Endothelial cell of hepatic sinusoid (primary cell): Measurements from ENCODE around the gene SORCS2.
"Not testable (repeated sequence)": the region's sequence is repeated elsewhere in the genome, so short reads cannot be mapped to it uniquely, and the experiment has no call there.

ENCODE experiments used
- in situ Hi-C: cut with HindIII; loops from 2 replicates; pipeline ENCODE4 v1.10.0; 2017; ENCODE audit warnings: low sequenced_read_pairs

SORCS2 gene

DNA sequence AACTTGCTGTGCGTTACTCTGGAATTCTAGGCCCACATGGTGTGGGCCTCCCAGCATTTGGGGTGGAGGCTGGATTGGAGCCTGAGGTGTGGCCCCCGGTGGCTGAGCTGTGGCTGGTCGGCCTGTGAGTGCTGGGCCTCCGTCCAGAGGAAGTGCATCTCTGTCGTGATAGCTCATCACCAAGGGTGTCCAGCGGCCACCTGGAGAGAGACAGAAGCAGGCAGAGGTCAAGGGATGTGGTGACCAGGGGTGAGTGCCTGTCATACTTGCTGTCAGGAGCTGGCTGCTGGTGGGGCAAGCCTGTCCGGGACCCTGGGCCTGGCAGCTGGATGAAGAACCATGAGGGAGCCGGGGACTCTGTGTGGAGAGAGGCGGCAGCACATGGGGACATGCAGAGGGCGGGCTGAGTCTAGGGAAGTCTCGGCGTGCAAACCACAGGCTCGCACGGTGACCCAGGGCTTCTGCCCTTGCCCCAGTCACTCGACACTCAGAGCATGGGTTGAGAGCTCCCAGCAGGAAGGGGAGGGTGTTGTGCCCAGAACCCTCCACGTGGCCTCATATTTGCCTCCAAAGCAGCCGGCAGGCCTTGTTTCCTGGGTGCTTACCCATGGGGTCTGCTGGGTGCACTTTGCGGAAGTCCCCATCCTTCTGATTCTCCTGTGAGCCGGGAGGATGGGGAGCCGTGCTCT lies 6.2 kb downstream of the SORCS2 start:
- in situ Hi-C loops, result no loop called here

DNA sequence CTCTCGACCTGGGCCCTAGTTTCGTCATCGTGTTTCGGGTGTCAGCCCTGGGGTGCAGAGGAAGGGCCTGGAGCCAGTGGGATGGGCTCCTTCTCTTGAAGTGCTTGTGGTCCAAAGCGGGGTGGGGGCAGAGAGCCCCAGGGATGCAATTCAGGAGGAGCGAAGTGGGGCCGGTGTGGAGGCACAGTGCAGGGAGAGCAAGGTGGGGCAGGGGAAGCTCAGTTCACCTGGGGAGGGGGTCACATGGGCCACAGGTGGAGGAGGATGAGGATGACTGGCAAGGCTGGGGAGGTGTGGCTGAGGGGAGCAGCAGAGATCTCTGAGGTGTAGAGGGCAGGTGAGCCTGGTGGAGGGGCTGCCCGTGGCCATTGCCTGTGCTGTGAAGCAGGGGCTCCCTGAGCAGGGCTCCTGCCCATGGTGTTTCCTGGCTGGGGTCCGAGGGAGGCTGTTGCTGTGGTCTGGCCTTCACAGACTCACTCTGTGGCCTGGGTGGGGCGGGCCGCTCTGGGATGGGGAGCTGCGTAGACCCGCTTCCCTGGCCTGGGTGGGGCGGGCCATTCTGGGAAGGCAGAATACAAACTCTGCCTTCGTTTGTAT lies 6.9 kb downstream of the SORCS2 start:
- in situ Hi-C loops, result no loop called here

DNA sequence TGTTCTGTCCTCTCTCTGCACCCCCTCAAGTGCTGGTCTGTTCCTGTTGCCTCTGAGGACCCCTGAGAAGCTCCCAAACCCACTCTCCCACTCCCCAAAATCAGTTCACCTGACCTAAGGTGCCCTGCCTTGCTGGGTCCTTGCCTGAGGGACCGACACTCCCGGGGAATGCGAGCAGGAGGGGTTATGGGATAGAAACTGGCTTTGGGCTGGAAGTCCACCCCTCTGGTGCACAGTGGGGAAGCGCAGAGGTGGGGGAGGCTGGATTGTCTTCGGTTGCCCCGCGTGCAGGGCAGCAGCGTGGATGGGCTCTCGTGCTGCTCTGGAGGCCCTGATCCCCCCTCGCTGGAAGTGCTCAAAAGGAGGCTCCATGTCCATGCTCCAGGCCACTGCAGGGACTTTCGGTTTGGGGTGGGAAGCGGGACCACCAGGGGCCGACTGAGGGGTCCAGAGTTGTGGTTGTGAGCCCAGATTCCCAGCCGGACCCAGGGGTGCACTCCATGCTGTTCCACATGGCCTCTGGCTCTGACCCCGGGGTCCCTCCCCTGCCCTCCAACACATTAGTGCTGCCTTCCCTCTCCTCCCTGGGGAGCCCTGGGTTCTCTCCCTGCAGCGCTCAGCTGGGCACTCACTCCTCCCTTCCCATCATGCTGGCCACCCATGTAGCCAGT lies 7.6 kb downstream of the SORCS2 start:
- in situ Hi-C loops, result no loop called here

DNA sequence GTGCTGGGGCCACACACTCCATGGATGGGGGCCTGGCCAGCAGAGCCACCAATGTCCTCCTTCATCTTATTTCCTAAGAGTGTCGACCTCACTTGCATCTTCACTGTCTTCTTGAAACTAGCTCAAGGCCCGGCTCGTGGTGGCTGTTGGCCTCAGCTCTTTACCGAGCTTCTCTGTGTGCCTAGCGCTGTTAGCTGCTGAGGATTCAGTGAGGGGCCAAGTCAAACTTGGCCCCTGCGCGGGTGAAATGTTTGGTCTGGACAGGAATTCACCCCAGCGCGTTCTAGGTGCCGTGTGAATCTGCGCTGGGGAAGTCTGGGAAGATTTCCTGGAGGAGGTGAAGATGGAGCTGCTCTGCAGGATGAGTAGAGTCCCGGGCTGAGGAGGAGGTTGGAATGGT lies 8.5 kb downstream of the SORCS2 start:
- in situ Hi-C loops, result no loop called here

DNA sequence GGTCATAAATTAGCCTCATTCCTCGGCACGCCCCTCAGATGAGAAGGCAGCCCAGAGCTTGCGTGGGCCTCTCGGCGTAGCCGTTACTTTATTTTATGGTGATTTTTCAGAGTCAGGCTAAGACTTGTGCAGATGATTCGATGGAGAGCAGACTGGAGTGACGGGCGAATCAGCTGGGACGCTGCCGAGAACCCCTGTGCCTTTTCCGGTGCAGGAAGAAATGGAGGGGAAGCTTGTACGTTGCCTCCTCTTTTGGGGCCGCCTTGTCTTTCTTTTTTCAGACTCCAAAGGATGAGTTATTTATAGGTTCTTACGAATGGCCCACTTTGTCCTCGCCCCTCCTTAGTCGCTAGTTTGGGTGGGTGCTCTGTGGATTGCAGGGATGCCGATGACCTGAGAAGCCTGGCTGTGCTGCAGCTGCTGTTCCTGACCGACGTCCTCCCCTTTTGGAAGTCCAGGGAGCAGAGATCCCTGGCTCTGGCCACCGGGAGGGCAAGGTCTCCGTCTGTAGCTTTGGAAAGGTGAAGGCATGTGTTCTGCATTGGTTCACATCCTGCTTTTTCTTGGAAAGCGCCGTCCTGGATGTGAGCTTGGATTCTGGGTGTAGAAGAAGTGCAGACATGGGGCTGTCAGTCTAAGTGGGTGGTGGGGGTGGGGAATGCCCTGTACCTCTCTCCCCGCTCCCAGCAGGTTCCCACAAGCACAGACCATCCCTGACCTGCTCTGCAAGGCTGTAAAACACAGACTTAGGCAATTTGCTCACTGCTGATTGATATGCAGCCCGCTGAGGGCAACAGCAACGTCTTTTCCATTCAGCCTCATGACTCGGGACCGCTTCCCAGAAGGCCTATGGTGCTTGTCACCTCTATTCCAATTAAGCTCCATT lies 9.3 kb downstream of the SORCS2 start:
- in situ Hi-C loops, result no loop called here

DNA sequence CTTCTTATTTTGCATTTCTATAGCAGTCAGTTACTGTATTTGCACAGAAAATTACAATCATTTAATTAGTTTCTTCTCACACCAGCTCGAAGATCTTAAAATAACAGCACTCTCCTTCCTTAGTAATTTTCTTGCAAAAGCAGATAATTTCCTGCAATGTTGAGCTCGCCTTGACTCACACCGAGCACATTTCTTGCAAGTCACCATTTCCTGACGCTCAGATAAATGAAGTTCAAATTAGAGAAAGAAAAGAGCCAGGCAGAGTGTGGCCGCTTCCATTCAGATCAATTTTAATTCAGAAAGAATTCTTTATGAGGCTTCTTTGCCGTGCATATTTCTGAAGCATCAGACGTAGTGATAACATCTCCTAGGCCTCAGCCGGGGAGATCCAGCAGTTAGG lies 10.1 kb downstream of the SORCS2 start:
- in situ Hi-C loops, result no loop called here

DNA sequence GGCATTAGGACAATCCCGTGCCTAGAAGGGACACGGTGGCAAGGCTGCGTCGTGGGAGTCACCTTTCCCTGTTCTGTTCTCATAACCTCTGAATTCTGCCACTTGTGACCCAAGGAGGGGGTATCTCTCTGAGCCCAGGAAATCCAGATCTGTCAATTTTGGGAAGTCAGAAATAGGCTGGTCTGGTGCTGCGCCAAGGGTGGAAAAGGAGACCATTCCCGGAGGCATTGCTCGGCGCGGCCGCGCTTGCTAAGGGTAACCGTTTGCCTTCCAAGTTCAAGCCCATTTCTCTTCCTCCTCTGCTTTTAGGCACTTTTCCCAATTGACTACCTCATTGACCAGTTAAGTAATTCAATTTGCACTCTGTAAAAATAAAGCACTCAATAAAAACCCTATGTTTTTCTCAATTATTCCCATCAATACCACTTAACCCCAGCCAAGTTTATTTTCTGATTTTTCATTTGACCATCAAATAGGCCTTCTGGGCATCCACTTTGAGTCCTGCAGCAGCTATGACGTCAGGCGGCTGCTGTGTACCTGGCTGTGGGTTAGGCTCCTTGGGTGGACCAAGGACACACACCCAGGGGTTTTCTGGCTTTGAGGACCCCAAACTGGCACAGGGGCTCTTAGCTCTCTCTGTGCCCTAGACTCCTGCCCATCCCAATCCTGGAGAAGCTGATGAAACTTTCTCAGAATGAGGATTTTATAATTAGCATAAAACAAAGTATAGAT lies 12.5 kb downstream of the SORCS2 start:
- in situ Hi-C loops, result no loop called here

DNA sequence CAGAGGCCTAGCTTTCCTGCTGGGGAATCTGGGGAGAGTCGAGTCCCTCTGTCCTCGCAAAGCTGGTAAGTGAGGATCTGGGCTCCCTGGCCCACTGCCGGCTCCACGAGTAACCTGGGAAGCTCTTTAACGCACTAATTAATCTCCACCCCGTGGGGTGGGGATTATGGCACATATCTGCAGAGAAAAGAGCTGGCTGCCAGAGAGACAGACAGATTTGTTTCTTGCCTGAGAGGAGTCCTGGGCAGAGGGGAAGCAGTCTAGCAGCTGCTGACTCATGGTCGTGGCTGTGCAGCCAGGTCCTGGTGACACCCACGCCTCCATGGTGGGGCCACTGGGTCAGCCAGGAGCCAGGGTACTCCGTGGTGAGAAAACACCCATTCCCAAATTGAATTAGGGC lies 14.0 kb downstream of the SORCS2 start:
- in situ Hi-C loops, result no loop called here

DNA sequence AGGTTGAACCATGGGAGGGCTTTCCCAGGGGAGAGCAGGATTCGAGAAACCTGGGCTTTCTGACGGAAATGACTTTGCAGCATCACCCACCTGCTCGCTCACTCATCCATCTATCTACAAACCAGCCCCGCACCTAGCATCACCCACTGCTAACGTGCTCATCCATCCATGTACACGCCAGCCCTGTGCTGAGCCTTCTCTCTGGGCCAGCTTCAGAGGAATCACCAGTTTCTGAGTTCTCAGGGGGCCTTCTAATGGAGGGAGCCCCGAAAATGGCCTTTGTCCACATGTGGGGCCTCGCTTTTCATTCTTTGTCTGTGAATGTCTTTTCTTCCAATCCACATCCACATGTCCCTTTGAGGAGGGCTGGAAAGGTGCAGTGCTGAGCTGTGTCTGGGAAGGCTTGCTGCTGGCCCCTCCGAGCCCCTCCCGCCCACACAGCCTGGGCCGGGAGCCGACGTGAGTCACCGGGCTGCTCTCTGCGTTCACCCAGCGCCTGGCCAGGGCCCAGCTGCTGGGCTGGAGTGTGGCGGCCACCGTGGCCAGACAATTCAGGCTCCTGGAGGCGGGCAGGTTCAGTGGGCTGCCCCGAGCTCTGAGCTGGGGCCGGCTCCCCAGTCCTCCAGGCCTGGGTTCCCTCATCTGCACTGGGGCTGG lies 14.7 kb downstream of the SORCS2 start:
- in situ Hi-C loops, result no loop called here

DNA sequence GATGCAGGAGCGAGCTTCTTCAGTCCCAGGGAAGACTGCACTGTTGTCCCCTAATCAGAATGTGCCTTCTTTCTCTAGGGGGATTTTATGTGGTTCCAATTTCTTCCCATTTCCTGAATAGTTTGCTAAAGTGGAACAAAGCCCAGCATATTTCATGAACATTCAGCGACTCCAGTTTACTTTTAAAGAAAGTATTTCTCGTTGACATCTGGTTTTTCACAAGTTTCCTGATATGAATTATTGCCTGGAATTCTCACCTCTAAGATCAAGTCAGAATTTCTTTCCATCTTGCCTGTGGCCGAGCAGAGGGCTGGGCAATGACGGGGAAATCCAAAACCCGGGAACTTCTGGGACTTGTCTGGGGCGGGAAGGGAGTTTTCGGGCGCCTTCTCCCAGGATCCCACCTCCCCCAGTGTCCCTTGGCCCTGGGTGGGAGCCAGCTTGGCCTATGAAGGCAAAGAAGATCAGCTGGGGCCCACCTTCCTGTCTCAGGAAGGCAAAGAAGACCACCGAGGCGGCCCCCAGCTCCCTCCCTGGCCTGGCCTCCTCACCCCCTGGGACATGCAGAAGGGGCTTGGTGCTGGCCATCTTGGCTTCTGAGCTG lies 15.4 kb downstream of the SORCS2 start:
- in situ Hi-C loops, result no loop called here

DNA sequence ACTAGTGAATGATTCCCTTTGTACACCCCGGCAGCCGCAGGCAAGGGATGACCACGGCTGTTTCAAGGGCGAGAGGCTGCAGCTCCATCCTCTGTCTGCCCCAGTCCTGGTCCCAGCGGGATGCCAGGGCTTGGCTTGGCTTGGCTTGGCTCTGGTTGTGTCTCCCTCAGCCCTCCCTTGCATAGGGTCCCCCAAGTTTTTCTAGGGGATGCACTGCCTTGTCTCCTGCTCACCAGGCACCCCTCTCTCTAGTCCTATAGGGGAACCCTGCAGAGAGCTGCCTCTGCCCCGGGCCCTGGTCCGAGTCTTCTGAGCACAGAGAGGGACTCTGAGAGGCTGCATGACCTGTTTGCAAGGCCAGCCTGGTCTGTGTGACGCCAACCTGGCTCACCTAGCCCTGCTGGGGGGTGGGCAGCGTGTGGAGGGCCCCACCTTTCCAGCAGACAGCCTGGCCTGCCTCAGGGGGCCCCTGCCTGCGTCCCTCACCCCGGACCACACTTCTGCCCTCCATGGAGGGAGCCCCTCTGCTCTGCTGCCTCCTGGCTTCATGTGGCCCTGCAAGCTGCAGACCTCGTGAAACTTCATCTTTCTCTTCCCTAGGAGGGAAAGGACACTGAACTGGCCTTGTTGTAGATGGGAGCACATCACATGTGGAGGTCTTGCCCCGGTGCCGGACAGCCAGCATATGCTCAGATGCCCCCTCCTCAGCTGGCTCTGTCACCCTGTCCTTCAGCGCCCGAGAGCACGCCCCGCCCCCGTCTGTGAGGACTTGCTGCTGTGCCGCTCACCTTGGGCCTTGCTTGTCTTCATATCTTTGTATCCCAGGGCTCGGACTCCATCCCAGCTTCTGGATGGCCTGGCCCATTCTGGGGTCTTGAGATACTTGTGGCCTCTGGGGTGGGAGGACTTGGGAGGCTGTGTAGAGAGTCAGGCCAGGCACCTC lies 16.4 kb downstream of the SORCS2 start:
- in situ Hi-C loops, result no loop called here

DNA sequence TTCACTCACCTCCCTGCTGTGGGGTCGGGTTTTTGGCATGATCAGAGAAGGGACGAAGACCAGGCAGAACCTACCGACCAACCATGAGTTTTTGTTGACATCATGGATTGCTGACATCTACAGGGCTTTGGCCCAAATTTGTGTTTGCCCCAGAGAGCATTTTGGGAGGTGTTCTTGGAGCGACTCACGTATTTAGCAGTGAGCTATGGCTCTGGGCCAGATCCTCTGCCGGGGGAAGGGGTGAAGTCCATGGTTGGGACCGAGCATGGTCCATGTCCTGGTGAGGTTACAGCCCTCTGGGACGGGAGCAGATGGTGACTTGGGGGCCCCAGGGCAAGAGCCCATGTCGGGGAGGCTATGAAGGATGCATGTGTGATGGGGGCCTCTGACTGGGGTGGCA lies 17.4 kb downstream of the SORCS2 start:
- in situ Hi-C loops, result no loop called here

DNA sequence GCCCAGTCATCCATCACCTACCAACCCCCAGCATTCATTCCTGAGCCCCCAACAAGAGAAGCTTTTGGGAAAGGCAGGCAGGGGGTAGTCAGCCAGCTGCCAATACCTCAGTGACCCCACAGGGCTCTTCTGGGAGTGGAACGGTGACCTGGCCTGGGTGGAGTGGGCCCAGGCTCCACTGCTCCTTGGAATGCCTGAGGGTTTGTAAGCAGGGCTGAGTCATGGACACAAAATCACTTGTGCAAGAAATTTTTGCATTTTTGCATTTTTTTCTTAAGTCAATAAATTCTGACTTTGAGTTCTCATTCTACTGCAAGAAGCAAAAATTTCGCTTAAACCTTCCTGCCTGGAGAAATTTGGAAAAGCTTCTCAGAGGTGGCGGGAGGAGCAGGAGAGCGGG lies 18.5 kb downstream of the SORCS2 start:
- in situ Hi-C loops, result no loop called here

DNA sequence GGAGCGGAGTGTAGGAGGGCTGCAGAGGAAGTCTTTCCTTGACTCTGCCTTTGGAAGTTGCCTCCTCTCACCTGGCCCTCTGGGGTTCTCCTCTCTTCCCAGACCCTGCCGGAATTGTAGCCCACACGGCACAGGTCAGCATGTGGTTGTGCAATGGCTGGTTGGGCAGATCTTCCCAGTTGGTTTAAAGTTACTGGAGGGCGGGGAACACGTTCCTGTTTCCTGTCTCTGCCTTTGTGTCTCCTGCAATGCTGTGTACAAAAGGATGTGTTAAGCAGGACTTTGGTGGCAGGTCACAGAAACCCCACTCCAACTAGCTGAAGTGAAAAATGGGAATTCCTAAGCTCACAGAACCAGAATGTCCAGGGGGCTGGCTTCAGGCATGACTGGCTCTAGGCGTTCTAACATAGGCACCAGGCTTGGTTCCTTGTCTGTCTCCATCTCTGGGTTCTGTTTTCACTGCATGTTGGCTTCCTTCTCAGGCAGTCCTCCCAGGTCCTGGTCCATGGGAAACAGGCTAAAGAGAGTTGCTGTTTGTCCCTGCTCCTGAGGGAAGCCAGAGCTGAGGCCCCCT lies 19.9 kb downstream of the SORCS2 start:
- in situ Hi-C loops, result no loop called here

DNA sequence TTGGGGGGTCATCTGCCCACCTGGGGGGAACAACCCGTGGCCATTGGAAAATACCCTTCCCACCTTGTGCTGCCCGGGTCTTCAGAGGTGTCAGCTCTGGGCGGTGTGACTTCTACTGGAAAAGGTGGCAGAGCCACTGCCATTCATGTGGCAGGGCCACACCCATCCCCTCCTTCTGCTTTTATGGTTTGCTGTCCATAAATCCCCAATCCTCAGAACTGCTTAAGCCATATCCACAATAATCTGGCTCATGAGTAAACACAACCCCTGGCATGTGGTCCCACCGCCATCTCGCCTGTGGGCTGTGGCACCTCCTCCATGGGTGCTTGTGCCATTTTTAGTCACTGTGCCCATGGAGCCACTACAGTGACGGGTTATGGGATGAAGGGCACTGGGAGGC lies 20.6 kb downstream of the SORCS2 start:
- in situ Hi-C loops, result no loop called here

DNA sequence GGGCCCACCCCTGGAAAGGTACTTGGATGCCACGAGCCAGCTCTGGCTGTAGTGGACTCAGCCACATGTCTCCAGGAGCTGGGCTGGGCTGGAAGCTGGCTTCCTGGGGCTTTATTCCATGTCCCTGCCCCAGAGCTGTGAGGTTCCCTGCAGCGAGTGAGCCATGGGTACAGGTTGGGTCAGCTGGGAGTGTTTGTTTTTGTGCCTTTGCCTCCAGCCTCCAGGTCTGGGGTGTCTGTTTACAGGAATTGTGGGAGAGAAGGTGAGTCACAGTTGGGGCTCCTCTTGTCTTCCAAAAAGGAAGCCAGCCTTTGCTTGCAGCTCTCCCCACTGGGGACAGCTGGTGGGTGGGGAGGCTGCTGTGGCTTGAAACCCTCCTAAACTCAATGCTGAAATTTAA lies 21.5 kb downstream of the SORCS2 start:
- in situ Hi-C loops, result no loop called here

DNA sequence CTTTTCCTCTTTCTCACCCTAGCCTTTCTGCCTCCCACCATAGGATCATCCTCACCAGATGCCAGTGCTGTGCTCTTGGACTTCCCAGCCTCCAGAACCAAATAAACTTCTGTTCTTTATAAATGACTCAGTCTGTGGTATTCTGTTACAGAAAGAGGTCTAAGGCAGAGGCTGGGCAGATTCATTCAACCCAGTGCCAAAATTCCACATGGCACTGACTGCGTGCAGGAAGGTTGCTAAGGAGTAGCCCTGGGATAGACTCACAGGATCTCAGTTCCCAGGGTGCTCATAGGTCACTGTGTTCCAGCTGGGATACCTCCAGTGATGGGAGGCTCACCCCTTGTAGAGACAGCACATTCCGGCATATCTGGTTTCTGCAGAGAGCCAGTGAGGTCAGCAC lies 22.0 kb downstream of the SORCS2 start:
- in situ Hi-C loops, result no loop called here

DNA sequence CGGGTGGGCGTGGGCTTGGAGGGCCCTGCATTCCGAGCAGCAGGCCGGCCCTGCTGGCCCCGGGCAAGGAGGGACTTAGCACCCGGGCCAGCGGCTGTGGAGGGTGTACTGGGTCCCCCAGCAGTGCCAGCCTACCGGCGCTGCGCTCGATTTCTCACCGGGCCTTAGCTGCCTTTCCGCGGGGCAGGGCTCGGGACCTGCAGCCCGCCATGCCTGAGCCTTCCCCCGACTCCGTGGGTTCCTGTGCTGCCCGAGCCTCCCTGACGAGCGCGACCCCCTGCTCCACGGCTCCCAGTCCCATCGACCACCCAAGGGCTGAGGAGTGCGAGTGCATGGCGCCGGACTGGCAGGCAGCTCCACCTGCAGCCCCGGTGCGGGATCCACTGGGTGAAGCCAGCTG lies 22.8 kb downstream of the SORCS2 start:
- in situ Hi-C loops, result not testable (repeated sequence)
